ENCODE results near the gene RAB34.

Gene RAB34

GRCh38 chr17:28720247-28720996, 2.8 kb upstream of the RAB34 start:
- Histone ChIP-seq H3K9me3 (ENCODE audit: control insufficient read depth in 2 of 2, low read length in 2 of 2) (no peaks in the 10 kb centered on the region), H3K4me3 (ENCODE audit: low read length in 2 of 2) (peak overlapping the region; percentile 97 to 98), H3K27ac (ENCODE audit: low read depth in 2 of 2, low read length in 2 of 2) (peak overlapping the region; percentile 88 to 93), H3K27me3 (ENCODE audit: control insufficient read depth in 2 of 2, insufficient read depth in 2 of 2, low read length in 2 of 2) (peaks cover 0 to 5% of the 10 kb centered on the region in 2 donors), H3K4me1 (ENCODE audit: control insufficient read depth in 2 of 2, insufficient read depth in 2 of 2, low read length in 2 of 2) (peaks cover 50 to 56% of the 10 kb centered on the region in 2 donors), H3K36me3 (ENCODE audit: control insufficient read depth in 2 of 2, insufficient read depth in 2 of 2, low read length in 2 of 2) (peaks cover 24 to 37% of the 10 kb centered on the region in 2 donors), H3K9ac (ENCODE audit: low read depth in 1 of 2, low read length in 2 of 2) (peak overlapping the region; percentile 93 to 96)

GRCh38 chr17:28719021-28719433, 1.4 kb upstream of the RAB34 start:
- H3K27me3 ChIP-seq (ENCODE audit: control insufficient read depth in 2 of 2, insufficient read depth in 2 of 2, low read length in 2 of 2): peaks cover 0 to 6% of the 10 kb centered on the region in 2 donors
- peaks cover 39 to 44% of the 10 kb centered on the region in 2 donors for H3K4me1 ChIP-seq (ENCODE audit: control insufficient read depth in 2 of 2, insufficient read depth in 2 of 2, low read length in 2 of 2)
- H3K9me3 ChIP-seq (ENCODE audit: control insufficient read depth in 2 of 2, low read length in 2 of 2): no peaks in the 10 kb centered on the region
- peak overlapping the region; percentile 88 to 93 for H3K27ac ChIP-seq (ENCODE audit: low read depth in 2 of 2, low read length in 2 of 2)
- H3K4me3 ChIP-seq (ENCODE audit: low read length in 2 of 2): peak overlapping the region; percentile 97 to 98
- peak overlapping the region; percentile 60 to 96 for H3K9ac ChIP-seq (ENCODE audit: low read depth in 1 of 2, low read length in 2 of 2)
- peaks cover 17 to 26% of the 10 kb centered on the region in 2 donors for H3K36me3 ChIP-seq (ENCODE audit: control insufficient read depth in 2 of 2, insufficient read depth in 2 of 2, low read length in 2 of 2)

- no peaks in the 10 kb centered on the region for H3K9me3 ChIP-seq (ENCODE audit: control insufficient read depth in 2 of 2, low read length in 2 of 2)
- no peak overlapping the region for H3K9ac ChIP-seq (ENCODE audit: low read depth in 1 of 2, low read length in 2 of 2)
- peaks cover 38 to 44% of the 10 kb centered on the region in 2 donors for H3K4me1 ChIP-seq (ENCODE audit: control insufficient read depth in 2 of 2, insufficient read depth in 2 of 2, low read length in 2 of 2)
- peaks cover 0 to 6% of the 10 kb centered on the region in 2 donors for H3K27me3 ChIP-seq (ENCODE audit: control insufficient read depth in 2 of 2, insufficient read depth in 2 of 2, low read length in 2 of 2)
- peak overlapping the region; percentile 54 to 97 for H3K4me3 ChIP-seq (ENCODE audit: low read length in 2 of 2)
- peak overlapping the region; percentile 71 to 93 for H3K27ac ChIP-seq (ENCODE audit: low read depth in 2 of 2, low read length in 2 of 2)
- peaks cover 13 to 21% of the 10 kb centered on the region in 2 donors for H3K36me3 ChIP-seq (ENCODE audit: control insufficient read depth in 2 of 2, insufficient read depth in 2 of 2, low read length in 2 of 2)
Measured at GRCh38 chr17:28718333-28719020, 809 bp upstream of the RAB34 start.

- Histone ChIP-seq H3K4me3 (ENCODE audit: low read length in 2 of 2) (peak overlapping the region; percentile 47 to 50), H3K27me3 (ENCODE audit: control insufficient read depth in 2 of 2, insufficient read depth in 2 of 2, low read length in 2 of 2) (peaks cover 0 to 6% of the 10 kb centered on the region in 2 donors), H3K4me1 (ENCODE audit: control insufficient read depth in 2 of 2, insufficient read depth in 2 of 2, low read length in 2 of 2) (peaks cover 36 to 38% of the 10 kb centered on the region in 2 donors), H3K9ac (ENCODE audit: low read depth in 1 of 2, low read length in 2 of 2) (peak overlapping the region; percentile 47 to 62), H3K9me3 (ENCODE audit: control insufficient read depth in 2 of 2, low read length in 2 of 2) (no peaks in the 10 kb centered on the region), H3K27ac (ENCODE audit: low read depth in 2 of 2, low read length in 2 of 2) (peak overlapping the region; percentile 71 to 82), H3K36me3 (ENCODE audit: control insufficient read depth in 2 of 2, insufficient read depth in 2 of 2, low read length in 2 of 2) (peaks cover 0 to 6% of the 10 kb centered on the region in 2 donors)
Measured at GRCh38 chr17:28716740-28717577, 709 bp downstream of the RAB34 start.

GRCh38 chr17:28715217-28715616, 2.5 kb downstream of the RAB34 start:
- Histone ChIP-seq H3K4me3 (ENCODE audit: low read length in 2 of 2) (no peak overlapping the region), H3K36me3 (ENCODE audit: control insufficient read depth in 2 of 2, insufficient read depth in 2 of 2, low read length in 2 of 2) (no peaks in the 10 kb centered on the region), H3K27me3 (ENCODE audit: control insufficient read depth in 2 of 2, insufficient read depth in 2 of 2, low read length in 2 of 2) (peaks cover 0 to 6% of the 10 kb centered on the region in 2 donors), H3K4me1 (ENCODE audit: control insufficient read depth in 2 of 2, insufficient read depth in 2 of 2, low read length in 2 of 2) (peaks cover 27 to 33% of the 10 kb centered on the region in 2 donors), H3K9me3 (ENCODE audit: control insufficient read depth in 2 of 2, low read length in 2 of 2) (no peaks in the 10 kb centered on the region), H3K27ac (ENCODE audit: low read depth in 2 of 2, low read length in 2 of 2) (no peak overlapping the region), H3K9ac (ENCODE audit: low read depth in 1 of 2, low read length in 2 of 2) (no peak overlapping the region)

- no peak overlapping the region for H3K27ac ChIP-seq (ENCODE audit: low read depth in 2 of 2, low read length in 2 of 2)
- H3K9me3 ChIP-seq (ENCODE audit: control insufficient read depth in 2 of 2, low read length in 2 of 2): no peaks in the 10 kb centered on the region
- H3K4me1 ChIP-seq (ENCODE audit: control insufficient read depth in 2 of 2, insufficient read depth in 2 of 2, low read length in 2 of 2): peaks cover 30 to 38% of the 10 kb centered on the region in 2 donors
- peaks cover 0 to 6% of the 10 kb centered on the region in 2 donors for H3K27me3 ChIP-seq (ENCODE audit: control insufficient read depth in 2 of 2, insufficient read depth in 2 of 2, low read length in 2 of 2)
- H3K9ac ChIP-seq (ENCODE audit: low read depth in 1 of 2, low read length in 2 of 2): no peak overlapping the region
- no peak overlapping the region for H3K4me3 ChIP-seq (ENCODE audit: low read length in 2 of 2)
- no peaks in the 10 kb centered on the region for H3K36me3 ChIP-seq (ENCODE audit: control insufficient read depth in 2 of 2, insufficient read depth in 2 of 2, low read length in 2 of 2)
Measured at GRCh38 chr17:28714281-28714680, 3.4 kb downstream of the RAB34 start.

- H3K27ac ChIP-seq (ENCODE audit: low read depth in 2 of 2, low read length in 2 of 2): peak overlapping the region in 1 of 2 donors; percentile 90
- H3K36me3 ChIP-seq (ENCODE audit: control insufficient read depth in 2 of 2, insufficient read depth in 2 of 2, low read length in 2 of 2): no peaks in the 10 kb centered on the region
- no peak overlapping the region for H3K9ac ChIP-seq (ENCODE audit: low read depth in 1 of 2, low read length in 2 of 2)
- peak overlapping the region in 1 of 2 donors; percentile 77 for H3K4me3 ChIP-seq (ENCODE audit: low read length in 2 of 2)
- no peaks in the 10 kb centered on the region for H3K9me3 ChIP-seq (ENCODE audit: control insufficient read depth in 2 of 2, low read length in 2 of 2)
- peaks cover 0 to 6% of the 10 kb centered on the region in 2 donors for H3K27me3 ChIP-seq (ENCODE audit: control insufficient read depth in 2 of 2, insufficient read depth in 2 of 2, low read length in 2 of 2)
- H3K4me1 ChIP-seq (ENCODE audit: control insufficient read depth in 2 of 2, insufficient read depth in 2 of 2, low read length in 2 of 2): peaks cover 21 to 31% of the 10 kb centered on the region in 2 donors
Measured at GRCh38 chr17:28712705-28713415, 4.8 kb downstream of the RAB34 start.

GRCh38 chr17:28712032-28712704, 5.5 kb downstream of the RAB34 start:
- Histone ChIP-seq H3K27me3 (ENCODE audit: control insufficient read depth in 2 of 2, insufficient read depth in 2 of 2, low read length in 2 of 2) (peaks cover 0 to 6% of the 10 kb centered on the region in 2 donors), H3K9me3 (ENCODE audit: control insufficient read depth in 2 of 2, low read length in 2 of 2) (no peaks in the 10 kb centered on the region), H3K4me1 (ENCODE audit: control insufficient read depth in 2 of 2, insufficient read depth in 2 of 2, low read length in 2 of 2) (peaks cover 21 to 31% of the 10 kb centered on the region in 2 donors), H3K9ac (ENCODE audit: low read depth in 1 of 2, low read length in 2 of 2) (peak overlapping the region in 1 of 2 donors; percentile 78), H3K4me3 (ENCODE audit: low read length in 2 of 2) (peak overlapping the region; percentile 77 to 83), H3K36me3 (ENCODE audit: control insufficient read depth in 2 of 2, insufficient read depth in 2 of 2, low read length in 2 of 2) (no peaks in the 10 kb centered on the region), H3K27ac (ENCODE audit: low read depth in 2 of 2, low read length in 2 of 2) (peak overlapping the region; percentile 90)

- Histone ChIP-seq H3K27ac (ENCODE audit: low read depth in 2 of 2, low read length in 2 of 2) (peak within 1 kb of the TSS; percentile 90), H3K9ac (ENCODE audit: low read depth in 1 of 2, low read length in 2 of 2) (peak within 1 kb of the TSS; percentile 76 to 78), H3K4me3 (ENCODE audit: low read length in 2 of 2) (peak within 1 kb of the TSS; percentile 81 to 83), H3K4me1 (ENCODE audit: control insufficient read depth in 2 of 2, insufficient read depth in 2 of 2, low read length in 2 of 2) (peaks cover 18 to 27% of the 10 kb centered on the region in 2 donors), H3K36me3 (ENCODE audit: control insufficient read depth in 2 of 2, insufficient read depth in 2 of 2, low read length in 2 of 2) (no peaks in the 10 kb centered on the region), H3K9me3 (ENCODE audit: control insufficient read depth in 2 of 2, low read length in 2 of 2) (no peaks in the 10 kb centered on the region), H3K27me3 (ENCODE audit: control insufficient read depth in 2 of 2, insufficient read depth in 2 of 2, low read length in 2 of 2) (peaks cover 0 to 6% of the 10 kb centered on the region in 2 donors)
Measured at GRCh38 chr17:28711723-28712031, 6.0 kb downstream of the RAB34 start, which contains the start of gene PROCA1. Gene PROCA1, minus strand, starts transcription at chr17:28711888. Its CDS starts 228 bp downstream, at chr17:28711660.

Data from mucosa of rectum (tissue), 2 donors.